Raji (cell line): ENCODE measurements around the gene RBM38.

Experiments used
- POLR2A ChIP-seq: IDR thresholded peaks from 2 replicates; pipeline ENCODE4 v1.6.1; 2011; ENCODE audit warnings: low read depth, low read length, control low read depth; ENCODE audit not compliant: insufficient read depth

RBM38 gene

GRCh38 chr20:57414867-57415592 lies 23.8 kb downstream of the RBM38 start:
- TF ChIP-seq POLR2A: no peak

- no peak for TF ChIP-seq POLR2A
Observed at GRCh38 chr20:57415771-57416170, 24.6 kb downstream of the RBM38 start.

- TF ChIP-seq POLR2A: no peak
Observed at GRCh38 chr20:57416296-57417022, 25.3 kb downstream of the RBM38 start.

- TF ChIP-seq POLR2A: no peak
Observed at GRCh38 chr20:57417051-57417689, 26.0 kb downstream of the RBM38 start.

GRCh38 chr20:57417830-57418780 lies 26.9 kb downstream of the RBM38 start:
- no peak for TF ChIP-seq POLR2A

GRCh38 chr20:57420571-57421252 lies 29.5 kb downstream of the RBM38 start:
- no peak for TF ChIP-seq POLR2A

GRCh38 chr20:57421253-57422220 lies 30.3 kb downstream of the RBM38 start:
- no peak for TF ChIP-seq POLR2A

- no peak for TF ChIP-seq POLR2A
Observed at GRCh38 chr20:57422254-57422653, 31.1 kb downstream of the RBM38 start.

GRCh38 chr20:57425150-57426013 lies 34.2 kb downstream of the RBM38 start:
- TF ChIP-seq POLR2A: no peak

- TF ChIP-seq POLR2A: no peak
Observed at GRCh38 chr20:57426271-57426689, 35.1 kb downstream of the RBM38 start.

GRCh38 chr20:57426831-57427230 lies 35.6 kb downstream of the RBM38 start:
- no peak for TF ChIP-seq POLR2A
